ENCODE data around the gene TCTN2. TPM values are rescaled to one million over a fixed set of nuclear protein-coding genes. Genes with fewer than 3 reads are reported as not detected.

Gene TCTN2
- polyA plus RNA-seq, 3 donors: 0.24 to 1.1 TPM; not detected in 1

DNA sequence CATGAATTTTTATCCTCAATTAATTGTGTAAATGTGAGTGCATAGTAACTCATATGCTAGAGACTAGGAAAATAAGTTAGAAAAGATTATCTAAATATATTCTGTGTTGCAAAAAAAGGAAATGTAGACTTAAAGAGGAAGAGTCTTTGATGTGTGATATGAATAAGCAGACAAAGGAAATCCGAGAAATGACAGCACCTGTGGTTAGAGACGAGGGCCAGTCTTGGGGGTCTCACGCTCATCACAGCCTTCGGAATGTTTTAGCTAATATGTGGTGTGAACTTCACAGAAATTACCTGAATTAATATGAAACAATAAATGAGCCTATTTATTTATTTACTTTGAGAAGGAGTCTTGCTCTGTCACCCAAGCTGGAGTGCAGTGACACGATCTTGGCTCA, 52.9 kb downstream of the TCTN2 start:
- peaks cover 67 to 82% of the 10 kb centered on the region in 2 donors for H3K36me3 Mint-ChIP-seq
- no peaks in the 10 kb centered on the region for H3K27me3 ChIP-seq (ENCODE audit: control insufficient read depth in 2 of 2, insufficient read depth in 2 of 2, low read length in 2 of 2)
- H3K4me3 Mint-ChIP-seq: no peak overlapping the region
- H3K4me1 Mint-ChIP-seq: peaks cover 4% of the 10 kb centered on the region
- peaks cover 0 to 2% of the 10 kb centered on the region in 2 donors for H3K4me1 ChIP-seq (ENCODE audit: control insufficient read depth in 1 of 2, insufficient read depth in 2 of 2, low read length in 2 of 2)
- H3K9ac ChIP-seq (ENCODE audit: insufficient read depth, low read length, poor library complexity, severe bottlenecking): no peak overlapping the region
- intact Hi-C loops (cut with micrococcal nuclease): no loop called here
- no peak overlapping the region for H2AFZ ChIP-seq (ENCODE audit: insufficient read depth, low read depth, low read length, poor library complexity, severe bottlenecking)
- WGBS (ENCODE audit: insufficient coverage): no CpG with 5 or more reads among the region's 5 CpGs
- no peak for DNase-seq
- H3K4me3 ChIP-seq (replicated peaks in 1 of 3; ENCODE audit: low read depth in 2 of 3, low read length in 3 of 3): no peak overlapping the region
- H3K27me3 Mint-ChIP-seq (ENCODE audit: low read depth in 3 of 3): no peaks in the 10 kb centered on the region
- TF ChIP-seq, protein P1, sequence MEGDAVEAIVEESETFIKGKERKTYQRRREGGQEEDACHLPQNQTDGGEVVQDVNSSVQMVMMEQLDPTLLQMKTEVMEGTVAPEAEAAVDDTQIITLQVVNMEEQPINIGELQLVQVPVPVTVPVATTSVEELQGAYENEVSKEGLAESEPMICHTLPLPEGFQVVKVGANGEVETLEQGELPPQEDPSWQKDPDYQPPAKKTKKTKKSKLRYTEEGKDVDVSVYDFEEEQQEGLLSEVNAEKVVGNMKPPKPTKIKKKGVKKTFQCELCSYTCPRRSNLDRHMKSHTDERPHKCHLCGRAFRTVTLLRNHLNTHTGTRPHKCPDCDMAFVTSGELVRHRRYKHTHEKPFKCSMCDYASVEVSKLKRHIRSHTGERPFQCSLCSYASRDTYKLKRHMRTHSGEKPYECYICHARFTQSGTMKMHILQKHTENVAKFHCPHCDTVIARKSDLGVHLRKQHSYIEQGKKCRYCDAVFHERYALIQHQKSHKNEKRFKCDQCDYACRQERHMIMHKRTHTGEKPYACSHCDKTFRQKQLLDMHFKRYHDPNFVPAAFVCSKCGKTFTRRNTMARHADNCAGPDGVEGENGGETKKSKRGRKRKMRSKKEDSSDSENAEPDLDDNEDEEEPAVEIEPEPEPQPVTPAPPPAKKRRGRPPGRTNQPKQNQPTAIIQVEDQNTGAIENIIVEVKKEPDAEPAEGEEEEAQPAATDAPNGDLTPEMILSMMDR (IDR thresholded peaks at IDR 0.05): no peak
- peak overlapping the region in 1 of 7 donors; percentile 30 for H3K27ac Mint-ChIP-seq
- no peaks in the 10 kb centered on the region for H3K9me3 Mint-ChIP-seq
- H3K36me3 ChIP-seq (replicated peaks in 1 of 2; ENCODE audit: control insufficient read depth in 1 of 2, insufficient read depth in 2 of 2, low read length in 2 of 2): peaks cover 58 to 89% of the 10 kb centered on the region in 2 donors
- no peaks in the 10 kb centered on the region for H3K9me3 ChIP-seq (replicated peaks in 1 of 2; ENCODE audit: control insufficient read depth in 1 of 2, insufficient read depth in 1 of 2, low read length in 2 of 2)
- H4K20me1 ChIP-seq (ENCODE audit: insufficient read depth, low read length): no peaks in the 10 kb centered on the region
- H3K79me2 ChIP-seq (ENCODE audit: insufficient read depth, low read length): no peaks in the 10 kb centered on the region
- no peak overlapping the region for H3K27ac ChIP-seq (ENCODE audit: low read depth in 1 of 2, low read length in 2 of 2)
- no peak overlapping the region for H3K4me2 ChIP-seq (replicated peaks; ENCODE audit: extremely low read depth, low read length, poor library complexity, severe bottlenecking)

DNA sequence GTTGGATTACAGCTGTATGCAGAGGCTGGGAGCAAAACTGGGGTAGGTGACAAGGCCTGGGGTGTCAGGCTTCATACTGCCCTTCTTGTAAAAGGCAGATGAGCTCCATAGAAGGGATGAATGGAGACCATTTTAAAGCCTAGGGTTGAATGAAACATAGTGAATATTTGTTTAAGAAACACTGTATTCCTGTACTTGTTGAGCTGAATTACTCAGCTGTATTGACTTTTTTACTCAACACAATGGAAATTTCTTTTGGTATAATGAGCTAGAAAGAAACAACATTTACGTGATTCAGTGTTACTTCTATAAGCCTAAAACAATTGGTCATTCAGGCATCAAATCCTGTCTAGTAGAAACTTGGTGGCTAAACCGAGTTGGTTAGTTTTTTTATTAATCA, 55.3 kb downstream of the TCTN2 start:
- DNase-seq: no peak
- no peak overlapping the region for H3K4me3 Mint-ChIP-seq
- no peaks in the 10 kb centered on the region for H3K27me3 ChIP-seq (ENCODE audit: control insufficient read depth in 2 of 2, insufficient read depth in 2 of 2, low read length in 2 of 2)
- no peaks in the 10 kb centered on the region for H3K9me3 ChIP-seq (replicated peaks in 1 of 2; ENCODE audit: control insufficient read depth in 1 of 2, insufficient read depth in 1 of 2, low read length in 2 of 2)
- H3K36me3 Mint-ChIP-seq: peaks cover 67 to 84% of the 10 kb centered on the region in 2 donors
- H3K4me1 ChIP-seq (ENCODE audit: control insufficient read depth in 1 of 2, insufficient read depth in 2 of 2, low read length in 2 of 2): peaks cover 0 to 2% of the 10 kb centered on the region in 2 donors
- no CpG with 5 or more reads among the region's 2 CpGs for WGBS (ENCODE audit: insufficient coverage)
- H3K4me1 Mint-ChIP-seq: peaks cover 4% of the 10 kb centered on the region
- no peak overlapping the region for H3K4me2 ChIP-seq (replicated peaks; ENCODE audit: extremely low read depth, low read length, poor library complexity, severe bottlenecking)
- peaks cover 0 to 3% (median 0%) of the 10 kb centered on the region in 7 donors for H3K9me3 Mint-ChIP-seq
- intact Hi-C loops (cut with micrococcal nuclease): no loop called here
- no peaks in the 10 kb centered on the region for H3K27me3 Mint-ChIP-seq (ENCODE audit: low read depth in 3 of 3)
- no peak overlapping the region for H3K9ac ChIP-seq (ENCODE audit: insufficient read depth, low read length, poor library complexity, severe bottlenecking)
- H3K27ac Mint-ChIP-seq: no peak overlapping the region
- H2AFZ ChIP-seq (ENCODE audit: insufficient read depth, low read depth, low read length, poor library complexity, severe bottlenecking): no peak overlapping the region
- TF ChIP-seq, protein P1 (IDR thresholded peaks at IDR 0.05): no peak
- no peaks in the 10 kb centered on the region for H4K20me1 ChIP-seq (ENCODE audit: insufficient read depth, low read length)
- peaks cover 57 to 87% of the 10 kb centered on the region in 2 donors for H3K36me3 ChIP-seq (replicated peaks in 1 of 2; ENCODE audit: control insufficient read depth in 1 of 2, insufficient read depth in 2 of 2, low read length in 2 of 2)
- no peak overlapping the region for H3K27ac ChIP-seq (ENCODE audit: low read depth in 1 of 2, low read length in 2 of 2)
- no peak overlapping the region for H3K4me3 ChIP-seq (replicated peaks in 1 of 3; ENCODE audit: low read depth in 2 of 3, low read length in 3 of 3)
- H3K79me2 ChIP-seq (ENCODE audit: insufficient read depth, low read length): no peaks in the 10 kb centered on the region

Data from CD14-positive monocyte (primary cell).